K562 (cell line): ENCODE data around the gene LSM12. TPM values are rescaled to one million over a fixed set of nuclear protein-coding genes. Genes with fewer than 3 reads are reported as not detected.

ENCODE experiments used
- ATF3 ChIP-seq, 2 experiments: fragments of 450-650 bp in 1 of 2; sonication (generic) in 1 of 2; formaldehyde crosslinking in 1 of 2; IDR thresholded peaks in 1 of 2; conservative IDR thresholded peaks in 1 of 2; 2 replicates each; pipeline versions ENCODE4 v1.6.1 to v1.8.1; 2016 to 2023; ENCODE audit warnings: mild to moderate bottlenecking in 2 of 2, moderate library complexity in 2 of 2, inconsistent platforms in 1 of 2, missing genetic modification reagents in 1 of 2
- CBFB ChIP-seq: sonication (generic); formaldehyde crosslinking; IDR thresholded peaks from 2 replicates; pipeline ENCODE4 v1.4.0; 2020; ENCODE audit warnings: mild to moderate bottlenecking, missing genetic modification reagents
- CEBPB ChIP-seq: fragments of 450-650 bp; IDR thresholded peaks from 2 replicates; pipeline ENCODE4 v1.6.1; 2016; ENCODE audit warnings: missing genetic modification characterization, missing compliant biosample characterization
- CEBPG ChIP-seq, 3 experiments: fragments of 200-800 bp in 1 of 3; sonication (Bioruptor generic) in 1 of 3; sonication (generic) in 1 of 3; formaldehyde crosslinking in 1 of 3; IDR thresholded peaks in 2 of 3; conservative IDR thresholded peaks in 1 of 3; 2 replicates each; pipeline versions ENCODE4 v1.6.1 to v1.8.0; 2016 to 2022; ENCODE audit warnings: missing compliant biosample characterization in 2 of 3, missing genetic modification characterization in 2 of 3, mild to moderate bottlenecking in 1 of 3, missing genetic modification reagents in 1 of 3
- CTBP1 ChIP-seq: fragments of 450-650 bp; IDR thresholded peaks from 2 replicates; pipeline ENCODE4 v1.6.1; 2016; ENCODE audit warnings: borderline replicate concordance
- FOXK2 ChIP-seq, 2 experiments: fragments of 450-650 bp; IDR thresholded peaks in 1 of 2; conservative IDR thresholded peaks in 1 of 2; 2 replicates each; pipeline ENCODE4 v1.6.1; 2016; ENCODE audit warnings: low read depth in 2 of 2, mild to moderate bottlenecking in 1 of 2
- HBP1 ChIP-seq: fragments of 450-650 bp; formaldehyde crosslinking; IDR thresholded peaks from 2 replicates; pipeline ENCODE4 v1.4.0; 2022; ENCODE audit warnings: missing genetic modification characterization
- HDAC6 ChIP-seq: IDR thresholded peaks from 2 replicates; pipeline ENCODE4 v1.6.1; 2012; ENCODE audit warnings: low read depth, mild to moderate bottlenecking, control low read depth, inconsistent platforms, low read length, moderate library complexity
- HNRNPK ChIP-seq: fragments of 200-400 bp; formaldehyde crosslinking; IDR thresholded peaks from one replicate; pipeline ENCODE4 v1.6.1; 2018; ENCODE audit warnings: mild to moderate bottlenecking, low read depth, low read length; ENCODE audit not compliant: poor library complexity, severe bottlenecking
- KAT2B ChIP-seq: IDR thresholded peaks from one replicate; pipeline ENCODE4 v1.6.1; 2012; ENCODE audit warnings: low read depth, mild to moderate bottlenecking, control low read depth, inconsistent platforms, low read length, moderate library complexity
- KLF1 ChIP-seq: fragments of 450-650 bp; IDR thresholded peaks from 2 replicates; pipeline ENCODE4 v1.6.1; 2016; ENCODE audit warnings: missing genetic modification characterization, missing compliant biosample characterization
- NFIX ChIP-seq: fragments of 250-450 bp; sonication (Bioruptor Pico); IDR thresholded peaks from 2 replicates; pipeline ENCODE4 v1.4.0; 2020; ENCODE audit warnings: low read depth, mild to moderate bottlenecking, moderate library complexity
- PHF21A ChIP-seq: fragments of 450-650 bp; IDR thresholded peaks from 2 replicates; pipeline ENCODE4 v1.6.1; 2017; ENCODE audit warnings: low read depth, borderline replicate concordance
- PHF8 ChIP-seq: fragments of 200-600 bp; sonication (generic); IDR thresholded peaks from 2 replicates; pipeline ENCODE4 v1.6.1; 2012; ENCODE audit warnings: mixed run types, mild to moderate bottlenecking, inconsistent platforms, low read length, moderate library complexity, borderline replicate concordance
- SAFB ChIP-seq: fragments of 200-400 bp; formaldehyde crosslinking; IDR thresholded peaks from 2 replicates; pipeline ENCODE4 v1.6.1; 2017; ENCODE audit warnings: low read depth, low read length, borderline replicate concordance
- SIN3B ChIP-seq: fragments of 450-650 bp; IDR thresholded peaks from 2 replicates; pipeline ENCODE4 v1.6.1; 2017; ENCODE audit warnings: low read depth, mild to moderate bottlenecking, moderate library complexity
- SMAD1 ChIP-seq: fragments of 150-350 bp; IDR thresholded peaks from 2 replicates; pipeline ENCODE4 v1.6.1; 2014; ENCODE audit warnings: low read length, low read depth; ENCODE audit not compliant: partially characterized antibody
- SRSF9 ChIP-seq: fragments of 200-400 bp; formaldehyde crosslinking; IDR thresholded peaks from 2 replicates; pipeline ENCODE4 v1.6.1; 2017; ENCODE audit warnings: low read depth, low read length, borderline replicate concordance
- TOE1 ChIP-seq, 2 experiments: fragments of 450-650 bp in 1 of 2; sonication (generic) in 1 of 2; formaldehyde crosslinking in 1 of 2; IDR thresholded peaks; 2 replicates each; pipeline versions ENCODE4 v1.7.1 to v1.8.0; 2016 to 2022; ENCODE audit warnings: borderline replicate concordance in 2 of 2, mild to moderate bottlenecking in 2 of 2, antibody characterized with exemption in 1 of 2, inconsistent platforms in 1 of 2, low read depth in 1 of 2, missing genetic modification reagents in 1 of 2, moderate library complexity in 1 of 2
- XRCC5 ChIP-seq: fragments of 200-400 bp; formaldehyde crosslinking; IDR thresholded peaks from 2 replicates; pipeline ENCODE4 v1.6.1; 2017; ENCODE audit warnings: low read depth, mild to moderate bottlenecking, low read length
- ZBED1 ChIP-seq: IDR thresholded peaks from 2 replicates; pipeline ENCODE4 v1.6.1; 2014
- ZBTB17 ChIP-seq: fragments of 450-650 bp; formaldehyde crosslinking; IDR thresholded peaks from 2 replicates; pipeline ENCODE4 v1.4.0; 2020; ENCODE audit warnings: mild to moderate bottlenecking
- ZNF140 ChIP-seq: fragments of 250-450 bp; sonication (Bioruptor Pico); IDR thresholded peaks from 2 replicates; pipeline ENCODE4 v1.8.0; 2021; ENCODE audit warnings: moderate library complexity, mild to moderate bottlenecking, inconsistent platforms
- ZNF511 ChIP-seq: sonication (generic); formaldehyde crosslinking; IDR thresholded peaks from 2 replicates; pipeline ENCODE4 v1.8.0; 2022; ENCODE audit warnings: mild to moderate bottlenecking, missing genetic modification reagents
- ZNF77 ChIP-seq: fragments of 250-450 bp; sonication (Bioruptor Pico); IDR thresholded peaks from 2 replicates; pipeline ENCODE4 v1.5.0; 2020
- polyA plus RNA-seq, 8 experiments: library from polyadenylated mRNA; depleted of rRNA in 4 of 8; stranded (reverse) in 5 of 8; unstranded in 3 of 8; fragments of >200 nt; fragmentation: Nextera tagmentation in 2 of 8; fragmentation: Illumina TruSeq in 1 of 8; extraction: Ambion mirVana in 2 of 8; extraction: Trizol in 1 of 8; gene quantifications; 2 replicates each; pipeline versions ENCODE4 v1.2.1 to v1.2.3, GENCODE V29; 2011 to 2014; ENCODE audit warnings: inconsistent platforms in 1 of 8, missing spikeins in 1 of 8
- total RNA-seq, 7 experiments: library from RNA; depleted of rRNA in 6 of 7; stranded (reverse); fragments of >200 nt in 6 of 7; fragmentation: Illumina TruSeq in 2 of 7; extraction: Trizol in 2 of 7; gene quantifications; 2 replicates each; pipeline versions ENCODE4 v1.2.1 to v1.2.3, GENCODE V29; 2011 to 2021; ENCODE audit warnings: low replicate concordance in 1 of 7

LSM12 gene
- total and polyA plus RNA-seq, 9 of the 15 experiments (the other 6 are each of a cell fraction or from before 2014, with no cell fraction given): 53.0 to 258 (median 89.3) TPM

GRCh38 chr17:44070455-44071197 lies 4.2 kb upstream of the LSM12 start, which contains the start of gene G6PC3 (continued):
- TF ChIP-seq ATF3 (IDR thresholded peaks at IDR 0.05): no peak
- peak; percentile 37; the same call in 1 of the 2 replicates for TF ChIP-seq ATF3 (CRISPR knock-in tag; conservative IDR thresholded peaks at IDR 0.05)
- no peak for TF ChIP-seq NFIX (CRISPR knock-in tag)
- TF ChIP-seq KLF1 (tag): no peak
- no peak for TF ChIP-seq HBP1 (CRISPR knock-in tag)
- TF ChIP-seq ZNF77 (CRISPR knock-in tag): no peak
- TF ChIP-seq ZBED1: no peak
- peak; percentile 91 to 94 for TF ChIP-seq FOXK2 (conservative IDR thresholded peaks at IDR 0.05 in 1 of 2, IDR thresholded peaks at IDR 0.05 in 1 of 2; ENCODE audit: low read depth in 2 of 2)
- no peak; the same call in 1 of the 2 replicates for TF ChIP-seq CTBP1
- no peak for TF ChIP-seq HDAC6
- peak; percentile 47 for TF ChIP-seq SMAD1
- TF ChIP-seq KAT2B: no peak
- TF ChIP-seq ZBTB17 (CRISPR knock-in tag): no peak
- TF ChIP-seq PHF8: peak; percentile 82; the same call in 1 of the 2 replicates
- no peak for TF ChIP-seq SIN3B
- TF ChIP-seq CEBPB (tag): no peak
- TF ChIP-seq ZNF511: 0 out of 2 replicates have a peak, but pooled peaks have one; percentile 13
- TF ChIP-seq HNRNPK: no peak
- TF ChIP-seq SAFB: no peak
- TF ChIP-seq XRCC5: no peak; the same call in 1 of the 2 replicates
- no peak for TF ChIP-seq SRSF9
- no peak for TF ChIP-seq PHF21A
- TF ChIP-seq CBFB (CRISPR knock-in tag): 0 out of 2 replicates have a peak, but pooled peaks have one; percentile 44
- no peak for TF ChIP-seq ZNF140 (CRISPR knock-in tag)
- TF ChIP-seq TOE1 (IDR thresholded peaks at IDR 0.05; ENCODE audit: borderline replicate concordance): peak; percentile 87; the same call in 1 of the 2 replicates
- no peak for TF ChIP-seq TOE1 (CRISPR knock-in tag; IDR thresholded peaks at IDR 0.05; ENCODE audit: borderline replicate concordance, low read depth)
- TF ChIP-seq CEBPG (CRISPR knock-in tag; IDR thresholded peaks at IDR 0.05): no peak
- TF ChIP-seq CEBPG (tag; conservative IDR thresholded peaks at IDR 0.05 in 1 of 2, IDR thresholded peaks at IDR 0.05 in 1 of 2): no peak
